Measurements from ENCODE around the gene FOSB.

Gene FOSB

GRCh38 chr19:45485305-45486077 is 17.7 kb downstream of the FOSB start:
- peak; percentile 91 to 97 (median 95) for DNase-seq

- no peak for DNase-seq
These were observed 20.9 kb downstream of the FOSB start for GRCh38 chr19:45488708-45489107.

- no peak for DNase-seq
These were observed 21.5 kb downstream of the FOSB start for GRCh38 chr19:45489216-45489855.

- no peak for DNase-seq
These were observed 24.4 kb downstream of the FOSB start for GRCh38 chr19:45492137-45492626.

- no peak for DNase-seq
These were observed 25.1 kb downstream of the FOSB start for GRCh38 chr19:45492627-45493470.

- DNase-seq = no peak
These were observed 26.6 kb downstream of the FOSB start for GRCh38 chr19:45494261-45494916.

GRCh38 chr19:45495178-45495577 is 27.4 kb downstream of the FOSB start:
- no peak for DNase-seq

- peak; percentile 43 to 70 (median 68) for DNase-seq
These were observed 28.7 kb downstream of the FOSB start for GRCh38 chr19:45496349-45496953.

- no peak for DNase-seq
These were observed 30.0 kb downstream of the FOSB start for GRCh38 chr19:45497791-45498190.

GRCh38 chr19:45498411-45499195 is 30.8 kb downstream of the FOSB start, which contains the start of gene PPM1N:
Gene PPM1N, plus strand, starts transcription at chr19:45498443. Its CDS starts 30 bp downstream, at chr19:45498473.
- DNase-seq = peak in 2 of 3 experiments; percentile 64 to 74

GRCh38 chr19:45499196-45500180 is 31.7 kb downstream of the FOSB start:
- DNase-seq = peak; percentile 74 to 93 (median 88)

- no peak for DNase-seq
These were observed 33.3 kb downstream of the FOSB start for GRCh38 chr19:45500918-45501729.

- no peak for DNase-seq
These were observed 33.9 kb downstream of the FOSB start for GRCh38 chr19:45501730-45502014.

- no peak for DNase-seq
These were observed 34.3 kb downstream of the FOSB start for GRCh38 chr19:45502111-45502510.

- no peak for DNase-seq
These were observed 36.1 kb downstream of the FOSB start for GRCh38 chr19:45503909-45504308.

- DNase-seq = no peak
These were observed 37.6 kb downstream of the FOSB start for GRCh38 chr19:45505151-45505995.

GRCh38 chr19:45505996-45506245 is 38.1 kb downstream of the FOSB start:
- DNase-seq = no peak

GRCh38 chr19:45506246-45506988 is 38.6 kb downstream of the FOSB start:
- peak; percentile 81 to 91 (median 88) for DNase-seq

Measured in NCI-H1417 (cell line).